ENCODE results near the gene PRKCA. TPM values are rescaled to one million over a fixed set of nuclear protein-coding genes. Genes with fewer than 3 reads are reported as not detected.

The PRKCA gene
- total and polyA plus RNA-seq, 2 donors (not counting 3 experiments of a cell fraction or from before 2014, with no cell fraction given): 7.5 to 34.2 TPM

GRCh38 chr17:66300956-66301355, 1.5 kb upstream of the PRKCA start:
- H3K4me1 ChIP-seq (ENCODE audit: control insufficient read depth, extremely low read depth, insufficient read depth, low read length): peaks cover 26% of the 10 kb centered on the region
- H3K79me2 ChIP-seq (ENCODE audit: control insufficient read depth, insufficient read depth, low read length): peaks cover 27% of the 10 kb centered on the region
- TF ChIP-seq EZH2 (IDR thresholded peaks at IDR 0.05; ENCODE audit: borderline replicate concordance, low read depth, low read length, severe bottlenecking) (no peak), CTCF (IDR thresholded peaks at IDR 0.05; ENCODE audit: extremely low read depth in 1 of 2, insufficient read depth in 1 of 2, low read depth in 1 of 2, low read length in 2 of 2) (no peak), GATA2 (IDR thresholded peaks at IDR 0.05; ENCODE audit: insufficient read depth, insufficient read length, low read depth, low read length) (no peak), JUN (IDR thresholded peaks at IDR 0.05; ENCODE audit: borderline replicate concordance, insufficient read depth, insufficient read length, low read depth) (no peak), POLR2AphosphoS5 (IDR thresholded peaks at IDR 0.05; ENCODE audit: insufficient read depth, low read depth, low read length) (no peak), MYC (IDR thresholded peaks at IDR 0.05; ENCODE audit: low read depth, low read length) (no peak), POLR2A (IDR thresholded peaks at IDR 0.05; ENCODE audit: low read depth, low read length) (no peak), MAX (IDR thresholded peaks at IDR 0.05; ENCODE audit: insufficient read depth, insufficient read length) (no peak), FOS (IDR thresholded peaks at IDR 0.05; ENCODE audit: borderline replicate concordance, insufficient read depth, low read length) (no peak)
- H3K9me1 ChIP-seq (replicated peaks; ENCODE audit: control insufficient read depth, extremely low read depth, insufficient read depth, low read length): no peaks in the 10 kb centered on the region
- no peaks in the 10 kb centered on the region for H3K27me3 ChIP-seq (ENCODE audit: control insufficient read depth in 2 of 2, insufficient read depth in 2 of 2, low read length in 2 of 2)
- dilution Hi-C loops (cut with MboI; ENCODE audit: extremely low pct_ligation_motif_present, low sequenced_read_pairs) (no loop called here), intact Hi-C loops (cut with micrococcal nuclease) (loop anchor here (5.0 kb wide), 2 partner anchors 109 to 371 kb away; partner anchors contain the start of gene CEP112)
- no peak overlapping the region for H3K27ac ChIP-seq (ENCODE audit: insufficient read depth, low read depth, low read length)
- DNase-seq (ENCODE audit: low read depth, low spot score) (no peak), FAIRE-seq (no peak)
- H2AFZ ChIP-seq (ENCODE audit: low read depth, low read length): no peak overlapping the region
- H3K9me3 ChIP-seq (replicated peaks; ENCODE audit: control insufficient read depth, insufficient read depth, low read length): no peaks in the 10 kb centered on the region
- POLR2A ChIA-PET: interaction anchor here (0.6 kb wide), 1 partner anchor 39 kb away, joined by 4 read pairs; no protein-coding TSS in a partner anchor
- CTCF ChIA-PET: interaction anchor here (0.9 to 1.8 kb wide), 7 partner anchors 12 to 373 kb away, joined by 3 to 6 read pairs (median 3); no protein-coding TSS in a partner anchor
- H3K4me2 ChIP-seq (ENCODE audit: insufficient read depth, low read length): no peak overlapping the region
- no peak overlapping the region for H3K9ac ChIP-seq (replicated peaks; ENCODE audit: extremely low read depth, insufficient read depth, low read length)
- H3K4me3 ChIP-seq (replicated peaks in 1 of 3; ENCODE audit: insufficient read depth in 1 of 3, low read depth in 1 of 3, low read length in 3 of 3): no peak overlapping the region
- H3K36me3 ChIP-seq (ENCODE audit: control insufficient read depth in 2 of 2, extremely low read depth in 1 of 2, insufficient read depth in 2 of 2, low read length in 2 of 2): no peaks in the 10 kb centered on the region
- no peaks in the 10 kb centered on the region for H4K20me1 ChIP-seq (replicated peaks; ENCODE audit: control insufficient read depth, extremely low read depth, insufficient read depth, low read length)
- BruUV-seq (replicated peaks): no TSS peak

Data from endothelial cell of umbilical vein (primary cell).